RWPE2 (cell line): Measurements from ENCODE around the gene CMIP.

ENCODE experiments used
- ATAC-seq: fragments of 200-7000 bp; cut with Tn5 transposase; 3 replicates; pipeline ENCODE4 v1.9.1; 2021; ENCODE audit warnings: low read depth
- DNase-seq: peaks from one replicate; pipeline ENCODE4 v3.0.0-alpha.2; 2020; ENCODE audit warnings: low spot score
- H3K27ac ChIP-seq: fragments of 450-650 bp; 2 replicates; pipeline ENCODE4 v1.5.1; 2017; ENCODE audit warnings: mild to moderate bottlenecking; ENCODE audit not compliant: poor library complexity, severe bottlenecking
- H3K27me3 ChIP-seq: fragments of 250-450 bp; sonication (Bioruptor Pico); 2 replicates; pipeline ENCODE4 v1.5.1; 2021; ENCODE audit warnings: mild to moderate bottlenecking, moderate library complexity; ENCODE audit not compliant: insufficient read depth, poor library complexity, severe bottlenecking
- H3K36me3 ChIP-seq: fragments of 250-450 bp; sonication (Bioruptor Pico); 2 replicates; pipeline ENCODE4 v1.5.1; 2020; ENCODE audit warnings: low read depth, mild to moderate bottlenecking, moderate library complexity
- H3K4me1 ChIP-seq: fragments of 250-450 bp; sonication (Bioruptor Pico); 2 replicates; pipeline ENCODE4 v1.5.1; 2021; ENCODE audit warnings: mild to moderate bottlenecking, moderate library complexity; ENCODE audit not compliant: insufficient read depth, poor library complexity, severe bottlenecking
- H3K4me3 ChIP-seq: fragments of 250-450 bp; sonication (Bioruptor Pico); 2 replicates; pipeline ENCODE4 v1.5.1; 2021; ENCODE audit warnings: mild to moderate bottlenecking, moderate library complexity; ENCODE audit not compliant: severe bottlenecking
- H3K9me3 ChIP-seq: fragments of 250-450 bp; sonication (Bioruptor Pico); 2 replicates; pipeline ENCODE4 v1.5.1; 2021; ENCODE audit warnings: mild to moderate bottlenecking, moderate library complexity; ENCODE audit not compliant: severe bottlenecking
- CTCF ChIP-seq: fragments of 450-650 bp; IDR thresholded peaks from one replicate; pipeline ENCODE4 v1.5.1; 2017; ENCODE audit warnings: mild to moderate bottlenecking, moderate library complexity; ENCODE audit not compliant: poor library complexity, severe bottlenecking

Gene CMIP

GRCh38 chr16:81485824-81486539 lies 41.4 kb downstream of the CMIP start:
- no peak for TF ChIP-seq CTCF
- ATAC-seq, result no peak
- Histone ChIP-seq H3K4me3 (no peak overlapping the region), H3K4me1 (peaks cover 10% of the 10 kb centered on the region), H3K9me3 (no peaks in the 10 kb centered on the region), H3K27ac (no peak overlapping the region), H3K36me3 (peaks cover 31% of the 10 kb centered on the region), H3K27me3 (no peaks in the 10 kb centered on the region)
- no peak for DNase-seq

GRCh38 chr16:81486540-81487061 lies 42.0 kb downstream of the CMIP start:
- Histone ChIP-seq H3K4me1 (peaks cover 11% of the 10 kb centered on the region), H3K27me3 (no peaks in the 10 kb centered on the region), H3K36me3 (peaks cover 31% of the 10 kb centered on the region), H3K27ac (no peak overlapping the region), H3K4me3 (no peak overlapping the region), H3K9me3 (no peaks in the 10 kb centered on the region)
- DNase-seq (no peak), ATAC-seq (no peak)
- TF ChIP-seq CTCF, result no peak

- ATAC-seq, result no peak
- Histone ChIP-seq H3K27me3 (no peaks in the 10 kb centered on the region), H3K4me1 (peaks cover 18% of the 10 kb centered on the region), H3K27ac (no peak overlapping the region), H3K9me3 (no peaks in the 10 kb centered on the region), H3K36me3 (peaks cover 37% of the 10 kb centered on the region), H3K4me3 (no peak overlapping the region)
- no peak for DNase-seq
- TF ChIP-seq CTCF, result no peak
Measured at GRCh38 chr16:81487301-81487720, 42.7 kb downstream of the CMIP start.

- Histone ChIP-seq H3K36me3 (peaks cover 32% of the 10 kb centered on the region), H3K9me3 (no peaks in the 10 kb centered on the region), H3K4me1 (peaks cover 28% of the 10 kb centered on the region), H3K4me3 (no peak overlapping the region), H3K27ac (no peak overlapping the region), H3K27me3 (no peaks in the 10 kb centered on the region)
- TF ChIP-seq CTCF, result no peak
- ATAC-seq (no peak), DNase-seq (no peak)
Measured at GRCh38 chr16:81488687-81489411, 44.2 kb downstream of the CMIP start.
